Endodermal cell (in vitro differentiated cells): ENCODE results near the gene PRDM16. TPM values are rescaled to one million over a fixed set of nuclear protein-coding genes. Genes with fewer than 3 reads are reported as not detected.
A peak's percentile ranks its signal among the peaks of the same experiment; 100 is the strongest.

Source experiments
- DNase-seq: peaks from one replicate; pipeline ENCODE4 v3.0.0-alpha.2; 2017
- H3K27ac ChIP-seq: 2 replicates; pipeline ENCODE4 v1.5.1; 2013; ENCODE audit warnings: mild to moderate bottlenecking, low read depth, low read length, moderate library complexity
- H3K27me3 ChIP-seq: 2 replicates; pipeline ENCODE4 v1.6.1; 2013; ENCODE audit warnings: mild to moderate bottlenecking, low read length, moderate library complexity; ENCODE audit not compliant: insufficient read depth, control insufficient read depth, poor library complexity, severe bottlenecking
- H3K36me3 ChIP-seq: 2 replicates; pipeline ENCODE4 v1.7.0; 2013; ENCODE audit warnings: mild to moderate bottlenecking, low read length, moderate library complexity; ENCODE audit not compliant: control insufficient read depth, insufficient read depth
- H3K4me1 ChIP-seq: one replicate; pipeline ENCODE4 v1.7.0; 2013; ENCODE audit warnings: low read length; ENCODE audit not compliant: control insufficient read depth, insufficient read depth
- H3K4me3 ChIP-seq: 2 replicates; pipeline ENCODE4 v1.5.1; 2013; ENCODE audit warnings: mild to moderate bottlenecking, low read length, moderate library complexity
- H3K9ac ChIP-seq: 2 replicates; pipeline ENCODE4 v1.6.1; 2013; ENCODE audit warnings: mild to moderate bottlenecking, low read length, moderate library complexity; ENCODE audit not compliant: poor library complexity, severe bottlenecking; ENCODE audit errors: extremely low read depth
- H3K9me3 ChIP-seq: 2 replicates; pipeline ENCODE4 v1.6.1; 2013; ENCODE audit warnings: mild to moderate bottlenecking, low read length, moderate library complexity; ENCODE audit not compliant: control insufficient read depth
- H3K27ac Mint-ChIP-seq: 2 replicates; pipeline ENCODE4 v1.8.0; 2020; ENCODE audit warnings: mixed read lengths
- H3K27me3 Mint-ChIP-seq: 2 replicates; pipeline ENCODE4 v1.8.0; 2021; ENCODE audit warnings: mild to moderate bottlenecking, mixed read lengths; ENCODE audit not compliant: insufficient read depth
- H3K36me3 Mint-ChIP-seq: 2 replicates; pipeline ENCODE4 v1.8.0; 2020; ENCODE audit warnings: low read depth, mixed read lengths
- H3K4me1 Mint-ChIP-seq: 2 replicates; pipeline ENCODE4 v1.8.0; 2020; ENCODE audit warnings: mixed read lengths
- H3K4me3 Mint-ChIP-seq: 2 replicates; pipeline ENCODE4 v1.8.0; 2020; ENCODE audit warnings: mild to moderate bottlenecking, moderate library complexity, mixed read lengths
- H3K9me3 Mint-ChIP-seq: 2 replicates; pipeline ENCODE4 v1.8.0; 2020; ENCODE audit warnings: mild to moderate bottlenecking, mixed read lengths
- CTCF ChIP-seq: fragments of 200-600 bp; sonication (generic); conservative IDR thresholded peaks from 2 replicates; pipeline ENCODE4 v1.5.0; 2021; ENCODE audit warnings: antibody characterized with exemption, mild to moderate bottlenecking
- WGBS, 2 experiments: methylation state at CpG; one replicate each; pipeline versions ENCODE4 v1.1.5 to v1.1.7; 2013; ENCODE audit warnings: missing lambda C conversion rate in 2 of 2, mixed read lengths in 1 of 2; ENCODE audit not compliant: insufficient coverage in 1 of 2, insufficient read length in 1 of 2; 5-methylcytosine and 5-hydroxymethylcytosine counted together
- total RNA-seq, 2 donors: library from RNA; stranded (reverse); fragmentation: NEBNext Ultra II Directional in 1 of 2; extraction: Animal tissue kit (Norgen Biotek cat#: 25700) in 1 of 2; gene quantifications; 2 replicates in 1 of 2; 3 replicates in 1 of 2; pipeline ENCODE4 v1.2.1, GENCODE V29; 2021

Gene PRDM16
- total RNA-seq, 2 donors from 2014 or later = 2.1 to 4.0 TPM

GRCh38 chr1:3107201-3107600 is 38.2 kb downstream of the PRDM16 start:
- WGBS, 2 experiments = 85 to 94% methylated on average over 5 to 7 of the region's 7 CpGs

GRCh38 chr1:3109355-3109754 is 40.4 kb downstream of the PRDM16 start:
- WGBS, 2 experiments = 86 to 87% methylated on average over 7 to 12 of the region's 12 CpGs
- Mint-ChIP-seq H3K9me3 (peaks cover 19% of the 10 kb centered on the region), H3K4me1 (peaks cover 6% of the 10 kb centered on the region)

More at GRCh38 chr1:3107201-3107600, 38.2 kb downstream of the PRDM16 start:
- peaks cover 14% of the 10 kb centered on the region for H3K27me3 Mint-ChIP-seq
- Histone ChIP-seq H3K4me1 (peaks cover 16% of the 10 kb centered on the region), H3K36me3 (no peaks in the 10 kb centered on the region), H3K4me3 (no peak overlapping the region), H3K27me3 (no peaks in the 10 kb centered on the region), H3K9me3 (peaks cover 10% of the 10 kb centered on the region), H3K9ac (no peak overlapping the region), H3K27ac (no peak overlapping the region)
- no peak for TF ChIP-seq CTCF
- peaks cover 19% of the 10 kb centered on the region for H3K9me3 Mint-ChIP-seq
- no peak overlapping the region for H3K4me3 Mint-ChIP-seq
- H3K27ac Mint-ChIP-seq = no peak overlapping the region
- no peaks in the 10 kb centered on the region for H3K36me3 Mint-ChIP-seq
- DNase-seq = no peak
- peaks cover 9% of the 10 kb centered on the region for H3K4me1 Mint-ChIP-seq

GRCh38 chr1:3111348-3112021 is 42.5 kb downstream of the PRDM16 start:
- Histone ChIP-seq H3K4me3 (no peak overlapping the region), H3K9ac (no peak overlapping the region), H3K9me3 (peaks cover 10% of the 10 kb centered on the region), H3K4me1 (peaks cover 4% of the 10 kb centered on the region), H3K36me3 (no peaks in the 10 kb centered on the region), H3K27me3 (no peaks in the 10 kb centered on the region), H3K27ac (peak overlapping the region; percentile 66)
- H3K27ac Mint-ChIP-seq = no peak overlapping the region
- peaks cover 14% of the 10 kb centered on the region for H3K27me3 Mint-ChIP-seq
- H3K4me3 Mint-ChIP-seq = no peak overlapping the region
- TF ChIP-seq CTCF = no peak
- H3K36me3 Mint-ChIP-seq = no peaks in the 10 kb centered on the region
- no peaks in the 10 kb centered on the region for H3K4me1 Mint-ChIP-seq
- H3K9me3 Mint-ChIP-seq = peaks cover 19% of the 10 kb centered on the region
- 90 to 92% methylated on average over 11 to 34 of the region's 36 CpGs for WGBS, 2 experiments
- no peak for DNase-seq

More at GRCh38 chr1:3109355-3109754, 40.4 kb downstream of the PRDM16 start:
- DNase-seq = no peak
- Mint-ChIP-seq H3K27ac (no peak overlapping the region), H3K27me3 (peaks cover 14% of the 10 kb centered on the region), H3K4me3 (no peak overlapping the region), H3K36me3 (no peaks in the 10 kb centered on the region)
- H3K36me3 ChIP-seq = no peaks in the 10 kb centered on the region
- H3K4me3 ChIP-seq = no peak overlapping the region
- no peak overlapping the region for H3K9ac ChIP-seq
- H3K9me3 ChIP-seq = peaks cover 10% of the 10 kb centered on the region
- TF ChIP-seq CTCF = no peak
- H3K27me3 ChIP-seq = no peaks in the 10 kb centered on the region
- H3K27ac ChIP-seq = no peak overlapping the region
- H3K4me1 ChIP-seq = peaks cover 12% of the 10 kb centered on the region
